Suprapubic skin (tissue), 4 donors: ENCODE data around the gene ZBED6. TPM values are rescaled to one million over a fixed set of nuclear protein-coding genes. Genes with fewer than 3 reads are reported as not detected.
A peak's percentile ranks its signal among the peaks of the same experiment; 100 is the strongest.
"Not testable (repeated sequence)": the region's sequence is repeated elsewhere in the genome, so short reads cannot be mapped to it uniquely, and the experiment has no call there.

ENCODE experiments used
- DNase-seq, 2 donors: peaks; one replicate each; pipeline ENCODE4 v3.0.0-alpha.2; 2019; ENCODE audit warnings: low spot score in 2 of 2
- H3K27ac ChIP-seq: fragments of 200-600 bp; sonication (generic); one replicate; pipeline ENCODE4 v1.5.1; 2019
- H3K27me3 ChIP-seq: fragments of 200-600 bp; sonication (generic); one replicate; pipeline ENCODE4 v1.5.1; 2019
- H3K36me3 ChIP-seq: fragments of 200-600 bp; sonication (generic); one replicate; pipeline ENCODE4 v1.5.1; 2019
- H3K4me1 ChIP-seq: fragments of 200-600 bp; sonication (generic); one replicate; pipeline ENCODE4 v1.5.1; 2019
- H3K4me3 ChIP-seq: fragments of 200-600 bp; sonication (generic); one replicate; pipeline ENCODE4 v1.5.1; 2019; ENCODE audit warnings: mild to moderate bottlenecking
- H3K9me3 ChIP-seq: fragments of 200-600 bp; sonication (generic); one replicate; pipeline ENCODE4 v1.5.1; 2019
- CTCF ChIP-seq, 2 donors: fragments of 200-600 bp in 1 of 2; fragments of 450-650 bp in 1 of 2; sonication (generic) in 1 of 2; IDR thresholded peaks; one replicate each; pipeline ENCODE4 v1.5.1; 2016 to 2019; ENCODE audit warnings: antibody characterized with exemption in 2 of 2, mild to moderate bottlenecking in 1 of 2, moderate library complexity in 1 of 2
- EP300 ChIP-seq: sonication (generic); formaldehyde crosslinking; IDR thresholded peaks from one replicate; pipeline ENCODE4 v1.6.1; 2017; ENCODE audit warnings: antibody characterized with exemption
- POLR2A ChIP-seq, 2 donors: fragments of 450-650 bp; IDR thresholded peaks; one replicate each; pipeline ENCODE4 v1.6.1; 2017; ENCODE audit warnings: antibody characterized with exemption in 2 of 2, mild to moderate bottlenecking in 2 of 2, moderate library complexity in 2 of 2
- POLR2AphosphoS5 ChIP-seq, 3 donors: sonication (generic); formaldehyde crosslinking; IDR thresholded peaks; one replicate each; pipeline ENCODE4 v1.6.1; 2017; ENCODE audit warnings: antibody characterized with exemption in 3 of 3
- WGBS: methylation state at CpG from one replicate; pipeline ENCODE4 v1.1.5; 2018; 5-methylcytosine and 5-hydroxymethylcytosine counted together
- total RNA-seq, 4 donors: library from RNA; depleted of rRNA; stranded (reverse); fragments of >200 nt; gene quantifications; one replicate each; pipeline ENCODE4 v1.1.0, GENCODE V29; 2016

ZBED6 gene
- 10 to 100 TPM; 19.2 to 76.7 (median 30.3) TPM for total RNA-seq

DNA sequence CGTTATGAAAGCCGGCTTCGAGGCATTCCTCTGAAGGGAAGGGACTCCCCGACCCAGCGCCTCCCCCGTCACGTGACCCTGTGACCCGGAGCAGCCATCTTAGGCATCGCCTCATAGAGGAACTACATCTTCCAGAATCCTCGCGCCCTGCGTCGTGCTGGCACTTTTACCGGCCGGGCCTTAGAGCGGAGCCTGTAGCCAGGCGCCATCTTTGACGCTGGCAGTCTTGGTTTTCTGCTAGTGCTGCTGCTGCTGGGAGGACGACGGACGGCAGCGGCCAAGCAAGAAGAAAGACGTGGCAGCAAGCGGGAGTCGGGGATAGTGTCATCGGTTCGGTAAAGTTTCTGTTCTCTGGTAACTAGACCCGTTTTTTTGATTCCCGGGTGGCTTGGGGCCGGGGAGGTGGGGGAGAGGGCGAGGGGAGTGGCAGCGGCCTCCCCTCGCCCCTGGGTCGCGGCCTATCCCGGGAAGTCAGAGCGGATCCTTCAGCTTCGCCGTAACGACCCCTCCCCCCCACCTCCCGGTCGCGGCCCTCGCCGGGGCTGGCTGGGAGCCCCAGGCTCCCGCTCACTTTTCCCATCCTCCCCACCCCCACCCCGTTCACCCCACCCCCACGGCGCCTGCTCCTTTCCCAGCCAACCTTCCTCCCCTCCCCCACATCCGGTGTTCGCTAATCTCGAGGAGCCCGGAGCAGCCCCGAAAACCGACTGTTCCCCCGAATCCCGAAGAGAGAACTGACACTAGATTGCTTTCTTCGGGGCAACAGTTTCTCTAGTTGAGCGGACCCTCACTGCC lies at the start of gene ZBED6, which contains the start of gene ZC3H11A:
TSS of gene ZBED6 (plus strand) at position 183 of the 795 bp plus-strand sequence. CDS start 1,900 bp downstream, outside the sequence.
TSS of gene ZC3H11A (plus strand) at position 183 of the 795 bp plus-strand sequence. CDS start 21,448 bp downstream, outside the sequence.
- H3K4me1 ChIP-seq = peaks cover 47% of the 10 kb centered on the region
- TF ChIP-seq EP300 = no peak
- TF ChIP-seq POLR2AphosphoS5 (IDR thresholded peaks at IDR 0.05) = peak; percentile 57 to 98 (median 95)
- peak in 1 of 2 donors; percentile 67 for TF ChIP-seq POLR2A (IDR thresholded peaks at IDR 0.05)
- no peak for TF ChIP-seq CTCF (IDR thresholded peaks at IDR 0.05)
- H3K4me3 ChIP-seq = peak within 1 kb of the TSS; percentile 90
- H3K36me3 ChIP-seq = peaks cover 4% of the 10 kb centered on the region
- H3K27me3 ChIP-seq = no peaks in the 10 kb centered on the region
- peak within 1 kb of the TSS; percentile 98 for H3K27ac ChIP-seq
- H3K9me3 ChIP-seq = no peaks in the 10 kb centered on the region
- DNase-seq = peak; percentile 100
- 0% methylated on average over 26 of the region's 59 CpGs for WGBS

GRCh38 chr1:203746281-203746680 lies 49.1 kb upstream of the ZBED6 start:
- no peak overlapping the region for H3K27ac ChIP-seq
- peaks cover 35% of the 10 kb centered on the region for H3K4me1 ChIP-seq
- H3K4me3 ChIP-seq = no peak overlapping the region
- DNase-seq = no peak
- TF ChIP-seq EP300 (no peak), POLR2AphosphoS5 (IDR thresholded peaks at IDR 0.05) (no peak), CTCF (IDR thresholded peaks at IDR 0.05) (no peak), POLR2A (IDR thresholded peaks at IDR 0.05) (no peak)
- 90% methylated on average over 6 of the region's 6 CpGs for WGBS
- H3K9me3 ChIP-seq = no peaks in the 10 kb centered on the region
- no peaks in the 10 kb centered on the region for H3K27me3 ChIP-seq
- H3K36me3 ChIP-seq = peaks cover 3% of the 10 kb centered on the region

- H3K36me3 ChIP-seq = no peaks in the 10 kb centered on the region
- no peak overlapping the region for H3K4me3 ChIP-seq
- H3K9me3 ChIP-seq = no peaks in the 10 kb centered on the region
- DNase-seq = no peak
- H3K27ac ChIP-seq = peak overlapping the region; percentile 44
- WGBS = 55% methylated on average over 3 of the region's 3 CpGs
- H3K27me3 ChIP-seq = no peaks in the 10 kb centered on the region
- H3K4me1 ChIP-seq = peaks cover 20% of the 10 kb centered on the region
- TF ChIP-seq POLR2A (IDR thresholded peaks at IDR 0.05) (no peak), CTCF (IDR thresholded peaks at IDR 0.05) (no peak), EP300 (no peak), POLR2AphosphoS5 (IDR thresholded peaks at IDR 0.05) (no peak)
These were observed 44.4 kb upstream of the ZBED6 start for GRCh38 chr1:203751051-203751450.

DNA sequence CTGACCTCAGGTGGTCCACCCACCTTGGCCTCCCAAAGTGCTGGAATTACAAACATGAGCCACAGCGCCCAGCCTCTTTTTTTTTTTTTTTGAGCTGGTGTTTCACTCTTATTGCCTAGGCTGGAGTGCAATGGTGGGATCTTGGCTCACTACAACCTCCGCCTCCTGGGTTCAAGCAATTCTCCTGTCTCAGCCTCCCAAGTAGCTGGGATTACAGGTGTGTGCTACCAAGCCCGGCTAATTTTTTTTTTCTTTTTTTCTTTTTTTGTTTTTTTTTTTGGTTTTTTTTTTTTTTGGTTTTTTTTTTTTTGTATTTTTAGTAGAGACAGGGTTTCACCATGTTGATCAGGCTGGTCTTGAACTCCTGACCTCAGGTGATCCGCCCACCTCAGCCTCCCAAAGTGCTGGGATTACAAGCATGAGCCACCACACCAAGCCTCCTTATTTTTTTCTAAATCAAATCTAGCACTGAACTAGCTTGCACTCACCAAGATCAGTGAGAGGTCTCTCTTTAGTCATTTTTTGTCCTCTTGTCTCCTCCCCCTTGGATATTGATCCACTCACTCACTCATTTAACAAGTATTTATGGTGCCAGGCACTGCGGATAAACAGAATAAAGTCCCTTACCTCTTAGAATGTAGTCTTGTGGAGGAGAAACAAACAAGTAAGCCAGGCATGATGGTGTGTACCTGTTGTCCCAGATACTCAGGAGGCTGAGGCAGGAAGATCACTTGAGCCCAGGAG lies 43.6 kb upstream of the ZBED6 start:
- not testable (repeated sequence) for H3K36me3 ChIP-seq, H3K9me3 ChIP-seq, H3K27ac ChIP-seq, H3K27me3 ChIP-seq, H3K4me3 ChIP-seq, DNase-seq
- H3K4me1 ChIP-seq = peaks cover 21% of the 10 kb centered on the region
- WGBS = 86% methylated on average over 5 of the region's 5 CpGs

DNA sequence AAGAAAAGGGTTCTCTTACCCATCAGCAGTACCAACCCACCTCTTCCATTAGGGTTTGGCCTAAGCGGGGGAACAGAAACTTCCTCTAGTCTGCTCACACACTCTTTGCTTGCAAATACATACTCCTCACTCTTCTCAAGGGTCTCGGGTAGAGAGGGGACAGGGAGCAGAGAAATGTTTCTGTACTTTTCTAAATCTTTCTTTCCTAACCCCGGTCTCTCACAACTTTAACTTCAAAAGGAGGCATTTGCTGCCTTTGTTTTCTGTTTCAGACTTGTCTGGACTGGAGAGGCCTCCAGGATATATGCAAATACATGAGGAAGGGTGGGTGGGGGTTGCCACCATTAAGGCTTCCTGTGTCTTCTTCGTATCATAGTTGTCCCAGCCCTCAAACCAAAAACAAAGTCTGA lies 41.0 kb upstream of the ZBED6 start:
- Histone ChIP-seq H3K36me3 (no peaks in the 10 kb centered on the region), H3K27me3 (no peaks in the 10 kb centered on the region), H3K4me3 (no peak overlapping the region), H3K27ac (peak overlapping the region; percentile 40), H3K9me3 (no peaks in the 10 kb centered on the region), H3K4me1 (peaks cover 21% of the 10 kb centered on the region)
- WGBS = 57% methylated on average over 4 of the region's 4 CpGs
- no peak for DNase-seq
- no peak for TF ChIP-seq CTCF (IDR thresholded peaks at IDR 0.05)
- TF ChIP-seq POLR2AphosphoS5 (IDR thresholded peaks at IDR 0.05) = no peak
- TF ChIP-seq POLR2A (IDR thresholded peaks at IDR 0.05) = no peak
- no peak for TF ChIP-seq EP300
